Activated CD8-positive, alpha-beta memory T cell treated with anti-CD3 and anti-CD28 coated beads, Interleukin-2, amount 50 U/mL, for 24 hours (primary cell): ENCODE data around the gene MGAT5.

Experiments used
- DNase-seq: peaks from one replicate; pipeline ENCODE4 v3.0.0-alpha.2; 2020; ENCODE audit errors: extremely low read depth

The MGAT5 gene

DNA sequence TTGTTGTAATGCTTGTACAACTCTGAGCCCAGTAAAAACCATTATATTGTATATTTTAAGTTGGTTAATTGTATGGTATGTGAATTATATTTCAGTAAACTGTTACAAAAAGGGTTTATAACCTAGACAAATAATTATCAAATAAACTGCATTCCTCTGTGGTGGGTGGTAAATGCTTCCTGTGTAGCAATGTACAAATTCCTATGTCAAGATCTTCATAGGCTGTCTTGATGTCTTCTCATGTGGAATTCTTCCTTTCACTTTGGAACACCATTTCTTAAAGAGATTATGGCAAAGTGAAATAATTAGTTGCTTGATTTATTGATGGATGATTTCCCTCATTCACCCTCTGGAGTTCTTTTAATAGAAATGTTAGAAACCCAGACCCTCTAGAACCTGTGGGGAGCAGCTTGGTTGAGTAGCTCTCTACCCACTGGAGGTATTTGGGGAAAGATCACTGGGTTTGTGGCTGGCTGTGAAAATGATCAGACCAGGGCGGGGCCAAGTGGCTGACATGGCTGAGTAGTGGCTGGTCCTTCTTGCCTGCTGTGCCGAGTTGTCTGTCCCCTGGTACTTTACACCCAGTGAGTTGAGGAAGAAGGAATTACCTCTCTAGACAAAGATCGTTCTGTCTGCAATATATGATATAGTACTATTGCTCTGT, 22.4 kb upstream of the MGAT5 start:
- DNase-seq: no peak

GRCh38 chr2:134231965-134232340, 21.9 kb upstream of the MGAT5 start:
- no peak for DNase-seq

DNA sequence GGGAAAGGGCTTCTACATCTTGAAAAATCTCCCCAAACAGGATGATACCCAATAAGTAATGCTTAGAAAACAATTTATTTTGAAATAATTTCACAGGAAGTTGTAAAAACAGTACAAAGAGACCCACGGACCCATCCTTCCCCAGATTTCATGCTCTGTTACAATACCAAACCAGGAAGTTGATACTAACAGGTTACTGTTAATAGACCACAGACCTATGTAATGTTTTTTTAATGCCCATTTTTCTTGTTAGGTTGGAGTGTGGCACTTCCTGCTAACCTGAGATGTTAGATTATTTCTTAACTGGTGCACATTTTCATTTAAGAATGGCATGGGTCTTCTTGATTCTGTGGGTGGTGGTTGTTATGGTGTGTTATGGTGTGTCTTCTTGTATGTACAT, 21.4 kb upstream of the MGAT5 start:
- DNase-seq: no peak

GRCh38 chr2:134232868-134233727, 20.8 kb upstream of the MGAT5 start:
- no peak for DNase-seq

DNA sequence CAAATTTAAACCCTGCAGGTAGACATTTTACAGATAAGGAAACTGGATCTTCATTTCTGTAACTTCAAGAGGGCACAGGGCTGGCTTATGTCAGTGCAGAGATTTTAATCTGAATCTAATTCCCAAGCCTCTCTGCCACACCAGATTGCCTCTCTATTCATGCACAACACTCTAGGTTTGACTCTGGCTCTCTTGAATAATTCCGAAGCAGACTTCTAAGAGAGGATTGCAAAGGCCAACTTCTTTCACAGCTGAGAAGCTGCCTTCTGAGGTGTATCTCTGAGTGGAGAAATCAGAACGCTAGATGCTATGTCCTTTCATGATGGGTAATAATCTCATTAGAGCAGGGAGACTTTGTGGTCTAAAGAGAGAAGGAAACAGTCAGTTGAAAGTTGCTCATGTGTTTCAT, 20.1 kb upstream of the MGAT5 start:
- DNase-seq: no peak

DNA sequence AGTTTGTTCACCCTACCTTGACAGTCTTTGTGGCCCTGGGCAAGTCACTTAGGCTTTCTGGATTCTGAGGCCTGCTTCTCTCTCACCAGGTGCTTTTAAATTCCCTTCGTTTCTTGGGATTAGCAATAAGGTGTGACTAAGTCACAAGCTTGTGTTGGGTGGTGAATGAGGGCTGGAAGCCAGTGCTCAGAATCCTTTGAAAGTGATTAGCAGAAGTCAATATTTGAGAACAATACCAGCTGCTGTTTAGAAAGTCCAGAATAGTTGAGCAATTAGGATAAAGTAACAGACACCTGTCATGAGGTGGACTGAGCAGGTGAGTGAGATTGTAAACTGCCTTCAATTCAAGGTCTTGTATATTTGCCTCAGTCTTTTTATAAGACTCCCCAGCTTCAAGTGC, 19.3 kb upstream of the MGAT5 start:
- no peak for DNase-seq

- no peak for DNase-seq
These were observed 18.2 kb upstream of the MGAT5 start for GRCh38 chr2:134235510-134236144.

DNA sequence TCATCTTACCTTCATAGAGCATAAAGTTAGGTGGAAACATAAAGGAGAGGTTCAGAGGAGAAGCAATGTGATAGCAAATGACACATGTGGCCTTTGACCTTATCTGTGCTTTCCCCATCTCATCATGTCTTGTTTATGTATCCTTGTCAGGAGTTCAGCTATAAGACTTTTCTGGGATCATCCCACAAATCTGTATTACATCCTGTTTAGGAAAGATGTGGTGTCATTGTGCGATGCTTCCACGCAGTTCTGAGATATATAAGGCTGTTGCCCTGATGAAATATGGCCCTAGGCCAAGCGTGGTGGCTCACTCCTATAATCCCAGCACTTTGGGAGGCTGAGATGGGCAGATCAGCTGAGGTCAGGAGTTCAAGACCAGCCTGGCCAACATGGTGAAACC, 15.5 kb upstream of the MGAT5 start:
- no peak for DNase-seq

DNA sequence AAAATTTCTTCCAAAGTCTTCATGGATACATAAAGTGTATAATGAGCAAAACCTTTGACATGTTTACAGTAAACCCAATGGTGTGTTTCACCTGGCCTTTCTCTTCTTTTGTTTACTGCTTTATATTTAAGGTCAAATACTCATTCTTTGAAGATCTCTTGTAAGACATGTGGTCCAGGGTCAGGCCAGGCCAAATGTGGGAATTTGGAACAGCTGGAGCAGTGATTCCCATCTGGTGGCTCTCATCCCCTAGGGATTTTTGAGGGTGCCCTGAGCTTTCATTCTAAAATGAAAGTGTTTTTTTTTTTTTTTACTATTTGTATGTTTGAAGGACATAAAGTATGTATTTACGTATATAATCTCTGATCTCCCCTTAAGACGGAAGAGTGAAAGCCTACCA, 13.8 kb upstream of the MGAT5 start:
- no peak for DNase-seq

DNA sequence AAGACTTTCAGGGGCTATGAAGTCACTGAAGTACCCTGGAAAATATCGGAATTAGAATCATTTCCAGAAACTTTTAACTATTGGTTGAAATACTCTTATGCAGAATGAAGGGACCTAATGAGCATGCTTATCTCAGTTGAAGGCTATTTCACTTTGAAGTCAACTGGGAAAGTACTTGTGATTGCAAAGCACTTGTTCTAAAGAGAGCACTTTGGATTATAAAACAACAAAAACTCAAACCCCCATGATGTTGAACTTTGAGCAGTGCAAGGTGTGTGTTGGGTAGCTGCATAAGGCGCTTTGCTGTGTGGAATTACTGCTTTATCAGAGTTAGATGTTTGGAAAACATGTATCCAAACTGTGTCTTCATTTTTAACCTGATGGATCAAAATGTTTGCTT, 12.0 kb upstream of the MGAT5 start:
- no peak for DNase-seq

GRCh38 chr2:134243244-134243643, 10.6 kb upstream of the MGAT5 start:
- no peak for DNase-seq

DNA sequence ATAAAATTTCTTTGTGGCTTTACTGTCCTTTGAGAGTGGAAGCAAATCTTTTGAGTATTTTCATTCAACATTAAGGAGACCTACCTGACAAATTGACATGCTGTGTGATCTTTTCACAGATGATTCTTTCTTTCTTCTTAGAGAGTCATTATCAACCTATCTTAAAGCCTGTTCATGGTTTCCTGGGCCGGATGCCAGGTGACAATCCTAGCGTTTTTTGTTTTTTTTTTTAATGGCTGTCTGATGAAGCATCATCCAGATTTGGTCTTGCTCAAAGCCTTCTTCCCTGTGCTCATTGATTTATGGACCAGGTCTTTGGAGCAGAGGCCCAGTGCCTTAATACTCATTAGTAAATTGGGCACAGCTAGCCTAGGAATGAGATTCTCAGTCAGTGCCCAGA, 9.8 kb upstream of the MGAT5 start:
- no peak for DNase-seq

DNA sequence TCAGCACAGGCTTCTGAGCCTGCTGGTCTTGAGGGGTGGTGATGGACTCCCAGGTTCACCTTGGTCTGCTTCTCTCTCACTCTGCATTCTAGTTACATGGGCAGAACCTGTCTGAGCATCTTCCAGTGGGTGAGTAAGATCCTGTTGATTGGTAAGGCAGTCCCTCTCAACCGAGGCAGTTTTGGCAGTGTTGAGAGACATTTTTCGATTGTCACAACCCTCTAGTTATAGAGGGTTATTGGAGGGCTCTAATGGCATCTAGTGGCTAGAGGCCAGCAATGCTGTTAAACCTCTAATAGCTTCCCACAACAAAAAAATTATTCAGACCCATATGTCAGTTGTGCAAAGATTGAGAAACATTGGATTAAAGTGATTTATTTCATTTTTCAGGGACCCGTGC, 9.3 kb upstream of the MGAT5 start:
- no peak for DNase-seq

DNA sequence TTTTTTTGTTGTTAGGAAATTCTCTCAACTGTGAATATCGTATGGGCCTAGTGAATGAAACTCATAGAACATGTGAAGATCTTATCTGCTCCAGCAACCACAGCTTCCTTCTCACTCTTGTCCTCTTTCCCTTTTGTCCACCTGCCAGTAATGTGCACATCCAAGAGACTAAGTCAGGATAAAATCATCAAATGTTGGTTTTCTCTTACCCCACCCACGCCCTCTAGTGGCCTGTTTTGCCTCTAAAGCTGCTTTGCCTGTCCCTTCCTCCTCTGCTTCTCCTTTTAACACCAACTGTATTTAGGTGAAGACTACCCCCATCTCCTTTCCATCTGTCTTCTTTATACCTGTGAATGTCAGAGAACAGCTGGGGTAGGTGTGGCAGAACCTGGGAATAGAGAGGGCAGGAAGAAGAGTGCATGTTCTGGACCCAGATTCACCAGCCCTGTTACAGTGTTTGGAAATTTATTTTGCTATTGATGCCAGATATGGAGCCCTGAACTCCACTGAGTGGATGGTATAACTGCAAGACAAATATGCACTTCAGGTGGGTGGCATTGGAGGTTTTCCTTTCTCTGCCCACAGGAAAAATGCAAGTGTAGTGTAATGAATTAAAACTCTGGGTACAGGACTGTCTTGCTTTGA, 8.4 kb upstream of the MGAT5 start:
- DNase-seq: peak; percentile 59

DNA sequence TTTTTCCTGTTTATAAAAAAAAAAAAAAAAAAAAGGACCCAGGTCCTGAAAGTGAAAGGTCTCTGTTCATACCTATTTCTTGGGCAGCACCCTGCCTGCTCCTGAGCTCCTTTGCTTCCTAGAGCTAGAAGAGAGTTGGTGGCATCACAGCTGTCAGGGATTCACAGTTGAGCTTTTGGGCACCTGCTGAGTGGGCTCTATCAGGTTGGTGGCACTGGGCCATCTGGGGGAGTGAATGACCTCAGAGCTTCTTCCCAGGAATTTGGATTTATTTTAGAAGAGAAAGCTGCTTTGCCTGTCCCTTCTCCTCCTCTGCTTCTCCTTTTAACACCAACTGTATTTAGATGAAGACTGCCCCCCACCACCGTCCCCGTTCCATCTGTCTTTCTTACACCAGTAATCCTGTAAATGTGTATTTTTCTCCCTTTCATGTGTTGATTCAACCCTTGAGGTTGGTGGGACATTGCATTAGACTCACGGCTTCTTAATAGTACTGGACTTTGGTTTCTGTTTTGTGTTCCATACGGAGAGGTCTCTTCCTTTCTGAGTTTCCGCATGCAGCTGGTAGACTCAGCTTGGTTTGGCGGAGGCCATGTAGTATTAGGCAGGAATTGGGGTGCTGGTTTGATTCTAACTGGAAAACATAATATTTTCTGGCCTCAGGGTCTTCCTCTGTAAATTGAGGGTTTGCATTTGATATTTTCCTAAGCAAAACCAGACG, 7.6 kb upstream of the MGAT5 start:
- no peak for DNase-seq

DNA sequence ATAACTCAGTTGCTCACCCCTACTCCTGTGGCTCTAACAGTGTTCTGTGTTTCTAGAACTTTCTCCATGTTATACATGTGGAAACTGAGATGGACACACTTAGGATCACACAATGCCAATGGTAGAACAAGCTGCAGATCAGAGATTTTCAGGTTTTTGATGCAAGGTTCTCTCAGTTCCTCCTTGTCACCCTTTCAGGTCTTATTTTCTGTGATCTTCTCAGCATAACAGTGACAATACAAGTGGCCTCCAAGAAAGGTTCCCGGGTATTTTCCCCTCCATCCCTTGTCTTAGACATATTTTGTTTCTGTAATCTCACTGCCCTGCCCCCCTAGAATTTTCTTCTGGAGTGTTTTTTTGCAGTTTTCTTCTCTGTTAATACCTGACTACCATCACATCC, 6.2 kb upstream of the MGAT5 start:
- no peak for DNase-seq

DNA sequence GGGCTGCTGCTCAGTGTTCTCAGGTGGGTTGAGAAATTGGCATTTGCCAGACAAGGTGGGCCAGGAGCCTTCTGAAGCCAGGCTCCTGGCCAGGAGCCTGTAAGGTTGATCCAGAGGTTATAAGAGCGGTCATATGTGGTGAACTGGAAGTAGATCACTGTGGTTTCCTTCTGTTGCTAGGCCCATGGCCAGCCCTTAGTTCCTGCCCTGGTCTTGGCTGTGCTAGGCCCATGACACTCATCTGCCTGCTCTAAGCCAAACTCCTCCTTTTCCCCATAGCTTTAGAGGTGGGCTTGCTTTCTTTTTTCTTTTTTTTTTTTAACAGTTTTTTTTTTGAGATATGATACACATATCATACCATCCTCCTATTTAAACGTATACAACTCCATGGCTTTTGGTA, 5.0 kb upstream of the MGAT5 start:
- DNase-seq: no peak

GRCh38 chr2:134249755-134250154, 4.1 kb upstream of the MGAT5 start:
- no peak for DNase-seq

GRCh38 chr2:134250840-134251461, 2.9 kb upstream of the MGAT5 start:
- DNase-seq: no peak

GRCh38 chr2:134252092-134252750, 1.7 kb upstream of the MGAT5 start:
- no peak for DNase-seq
